ENCODE measurements around the gene MBTD1. TPM values are rescaled to one million over a fixed set of nuclear protein-coding genes. Genes with fewer than 3 reads are reported as not detected.
"Not testable (repeated sequence)": the region's sequence is repeated elsewhere in the genome, so short reads cannot be mapped to it uniquely, and the experiment has no call there.

The MBTD1 gene
- total RNA-seq, 2 donors from 2014 or later, result 12.0 to 13.6 TPM

- Mint-ChIP-seq H3K27ac (no peak overlapping the region), H3K4me3 (no peak overlapping the region), H3K36me3 (ENCODE audit: insufficient read depth in 2 of 2) (peaks cover 0 to 2% of the 10 kb centered on the region in 2 donors), H3K27me3 (ENCODE audit: low read depth) (no peaks in the 10 kb centered on the region), H3K9me3 (no peaks in the 10 kb centered on the region), H3K4me1 (ENCODE audit: low read depth) (peaks cover 26% of the 10 kb centered on the region)
- no peak for DNase-seq
- ATAC-seq (replicated peaks in 1 of 2), result no peak
Observed at GRCh38 chr17:51240275-51240674, 19.6 kb downstream of the MBTD1 start.

GRCh38 chr17:51238255-51238887 is 21.5 kb downstream of the MBTD1 start:
- Mint-ChIP-seq H3K4me3 (peak overlapping the region; percentile 39 to 80), H3K27ac (peak overlapping the region; percentile 79), H3K36me3 (ENCODE audit: insufficient read depth in 2 of 2) (peaks cover 0 to 2% of the 10 kb centered on the region in 2 donors), H3K27me3 (ENCODE audit: low read depth) (no peaks in the 10 kb centered on the region), H3K4me1 (ENCODE audit: low read depth) (peaks cover 25% of the 10 kb centered on the region), H3K9me3 (no peaks in the 10 kb centered on the region)
- DNase-seq (no peak), ATAC-seq (replicated peaks in 1 of 2) (peak; percentile 77 to 88)

GRCh38 chr17:51234162-51234561 is 25.7 kb downstream of the MBTD1 start:
- H3K4me1 Mint-ChIP-seq (ENCODE audit: low read depth), result peaks cover 45% of the 10 kb centered on the region
- ATAC-seq (replicated peaks in 1 of 2) (no peak), DNase-seq (no peak)
- H3K36me3 Mint-ChIP-seq (ENCODE audit: insufficient read depth in 2 of 2), result no peaks in the 10 kb centered on the region
- H3K27ac Mint-ChIP-seq, result no peak overlapping the region
- H3K4me3 Mint-ChIP-seq, result no peak overlapping the region
- no peaks in the 10 kb centered on the region for H3K9me3 Mint-ChIP-seq
- no peaks in the 10 kb centered on the region for H3K27me3 Mint-ChIP-seq (ENCODE audit: low read depth)

- H3K36me3 Mint-ChIP-seq (ENCODE audit: insufficient read depth in 2 of 2), result no peaks in the 10 kb centered on the region
- H3K27me3 Mint-ChIP-seq (ENCODE audit: low read depth), result no peaks in the 10 kb centered on the region
- H3K27ac Mint-ChIP-seq, result no peak overlapping the region
- no peak for ATAC-seq (replicated peaks in 1 of 2)
- no peak for DNase-seq
- no peaks in the 10 kb centered on the region for H3K9me3 Mint-ChIP-seq
- peaks cover 32% of the 10 kb centered on the region for H3K4me1 Mint-ChIP-seq (ENCODE audit: low read depth)
- H3K4me3 Mint-ChIP-seq, result no peak overlapping the region
Observed at GRCh38 chr17:51231999-51232398, 27.9 kb downstream of the MBTD1 start.

- Mint-ChIP-seq H3K9me3 (no peaks in the 10 kb centered on the region), H3K4me3 (no peak overlapping the region), H3K4me1 (ENCODE audit: low read depth) (peaks cover 35% of the 10 kb centered on the region), H3K27ac (no peak overlapping the region), H3K36me3 (ENCODE audit: insufficient read depth in 2 of 2) (peaks cover 0 to under 1% of the 10 kb centered on the region in 2 donors), H3K27me3 (ENCODE audit: low read depth) (no peaks in the 10 kb centered on the region)
- peak in 1 of 2 donors; percentile 17 for ATAC-seq (replicated peaks in 1 of 2)
- DNase-seq, result no peak
Observed at GRCh38 chr17:51230306-51230705, 29.5 kb downstream of the MBTD1 start.

- H3K27ac Mint-ChIP-seq, result no peak overlapping the region
- no peaks in the 10 kb centered on the region for H3K9me3 Mint-ChIP-seq
- H3K4me1 Mint-ChIP-seq (ENCODE audit: low read depth), result peaks cover 39% of the 10 kb centered on the region
- H3K4me3 Mint-ChIP-seq, result no peak overlapping the region
- DNase-seq (no peak), ATAC-seq (replicated peaks in 1 of 2) (no peak)
- H3K36me3 Mint-ChIP-seq (ENCODE audit: insufficient read depth in 2 of 2), result peaks cover 2 to 4% of the 10 kb centered on the region in 2 donors
- no peaks in the 10 kb centered on the region for H3K27me3 Mint-ChIP-seq (ENCODE audit: low read depth)
Observed at GRCh38 chr17:51229889-51230288, 30.0 kb downstream of the MBTD1 start.

GRCh38 chr17:51228161-51228560 is 31.7 kb downstream of the MBTD1 start:
- no peak for DNase-seq
- H3K4me3 Mint-ChIP-seq, result no peak overlapping the region
- H3K9me3 Mint-ChIP-seq, result no peaks in the 10 kb centered on the region
- H3K36me3 Mint-ChIP-seq (ENCODE audit: insufficient read depth in 2 of 2), result peaks cover 2 to 4% of the 10 kb centered on the region in 2 donors
- H3K4me1 Mint-ChIP-seq (ENCODE audit: low read depth), result peaks cover 34% of the 10 kb centered on the region
- no peak for ATAC-seq (replicated peaks in 1 of 2)
- no peaks in the 10 kb centered on the region for H3K27me3 Mint-ChIP-seq (ENCODE audit: low read depth)
- H3K27ac Mint-ChIP-seq, result no peak overlapping the region

GRCh38 chr17:51225523-51225922 is 34.3 kb downstream of the MBTD1 start:
- not testable (repeated sequence) for H3K36me3 Mint-ChIP-seq (ENCODE audit: insufficient read depth in 2 of 2); DNase-seq; ATAC-seq (replicated peaks in 1 of 2); H3K27ac Mint-ChIP-seq; H3K9me3 Mint-ChIP-seq; H3K4me3 Mint-ChIP-seq; H3K27me3 Mint-ChIP-seq (ENCODE audit: low read depth)
- H3K4me1 Mint-ChIP-seq (ENCODE audit: low read depth), result peaks cover 23% of the 10 kb centered on the region

- ATAC-seq (replicated peaks in 1 of 2) (no peak), DNase-seq (no peak)
- Mint-ChIP-seq H3K36me3 (ENCODE audit: insufficient read depth in 2 of 2) (peaks cover 2 to 9% of the 10 kb centered on the region in 2 donors), H3K9me3 (no peaks in the 10 kb centered on the region), H3K4me1 (ENCODE audit: low read depth) (peaks cover 16% of the 10 kb centered on the region), H3K27me3 (ENCODE audit: low read depth) (no peaks in the 10 kb centered on the region), H3K4me3 (no peak overlapping the region), H3K27ac (peak overlapping the region; percentile 48)
Observed at GRCh38 chr17:51224402-51225262, 35.2 kb downstream of the MBTD1 start.

- Mint-ChIP-seq H3K27ac (no peak overlapping the region), H3K4me1 (ENCODE audit: low read depth) (peaks cover 10% of the 10 kb centered on the region), H3K36me3 (ENCODE audit: insufficient read depth in 2 of 2) (peaks cover 3 to 9% of the 10 kb centered on the region in 2 donors), H3K27me3 (ENCODE audit: low read depth) (no peaks in the 10 kb centered on the region), H3K4me3 (no peak overlapping the region), H3K9me3 (no peaks in the 10 kb centered on the region)
- ATAC-seq (replicated peaks in 1 of 2), result no peak
- no peak for DNase-seq
Observed at GRCh38 chr17:51221322-51221721, 38.5 kb downstream of the MBTD1 start.

GRCh38 chr17:51217946-51218345 is 41.9 kb downstream of the MBTD1 start:
- Mint-ChIP-seq H3K27me3 (ENCODE audit: low read depth) (no peaks in the 10 kb centered on the region), H3K9me3 (no peaks in the 10 kb centered on the region), H3K4me1 (ENCODE audit: low read depth) (no peaks in the 10 kb centered on the region), H3K4me3 (no peak overlapping the region), H3K27ac (peak overlapping the region; percentile 5), H3K36me3 (ENCODE audit: insufficient read depth in 2 of 2) (peaks cover 1 to 7% of the 10 kb centered on the region in 2 donors)
- ATAC-seq (replicated peaks in 1 of 2) (no peak), DNase-seq (no peak)

- Mint-ChIP-seq H3K4me1 (ENCODE audit: low read depth) (no peaks in the 10 kb centered on the region), H3K27me3 (ENCODE audit: low read depth) (no peaks in the 10 kb centered on the region), H3K4me3 (no peak overlapping the region), H3K27ac (peak overlapping the region; percentile 31), H3K9me3 (no peaks in the 10 kb centered on the region), H3K36me3 (ENCODE audit: insufficient read depth in 2 of 2) (peaks cover 4 to 9% of the 10 kb centered on the region in 2 donors)
- ATAC-seq (replicated peaks in 1 of 2), result no peak
- no peak for DNase-seq
Observed at GRCh38 chr17:51214920-51215319, 44.9 kb downstream of the MBTD1 start.

GRCh38 chr17:51203838-51204237 is 56.0 kb downstream of the MBTD1 start:
- Mint-ChIP-seq H3K4me3 (no peak overlapping the region), H3K9me3 (no peaks in the 10 kb centered on the region)
- no peak for ATAC-seq (replicated peaks in 1 of 2)

More at GRCh38 chr17:51203838-51204237, 56.0 kb downstream of the MBTD1 start:
- peaks cover 3 to 9% of the 10 kb centered on the region in 2 donors for H3K36me3 Mint-ChIP-seq (ENCODE audit: insufficient read depth in 2 of 2)
- DNase-seq, result no peak
- no peak overlapping the region for H3K27ac Mint-ChIP-seq
- no peaks in the 10 kb centered on the region for H3K27me3 Mint-ChIP-seq (ENCODE audit: low read depth)
- H3K4me1 Mint-ChIP-seq (ENCODE audit: low read depth), result no peaks in the 10 kb centered on the region
